GM19467 (cell line): ENCODE data around the gene SERTM2.
"Not testable (repeated sequence)": the region's sequence is repeated elsewhere in the genome, so short reads cannot be mapped to it uniquely, and the experiment has no call there.

Experiments
- ATAC-seq: cut with Tn5 transposase; IDR thresholded peaks from one replicate; pipeline ENCODE4 v1.9.1; 2021; ENCODE audit warnings: mild to moderate bottlenecking, moderate library complexity; ENCODE audit not compliant: unreplicated experiment

Gene SERTM2

DNA sequence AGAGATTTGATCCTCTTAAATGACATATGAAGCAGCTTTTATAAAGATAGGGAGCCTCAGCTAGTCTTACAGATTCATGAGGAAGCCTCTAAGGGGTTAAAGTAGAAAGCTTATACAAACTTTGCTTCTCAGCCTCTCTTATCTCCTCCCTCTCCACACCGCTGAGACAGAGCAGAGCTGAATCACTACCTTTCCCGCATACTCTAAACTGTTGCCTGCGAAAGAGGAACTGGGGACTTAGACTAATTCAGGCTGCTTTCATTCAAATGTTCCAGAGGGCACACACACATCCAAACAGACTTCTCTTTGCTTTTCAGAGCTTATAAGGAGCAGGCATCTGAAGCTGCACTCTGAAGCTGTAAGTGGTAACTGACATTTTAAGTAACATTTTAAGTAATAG, at the start of gene SERTM2:
Gene SERTM2 (plus strand): TSS at position 169 of the 400 bp plus-strand sequence. CDS start 7,213 bp downstream, outside the sequence.
- peak; percentile 77 for ATAC-seq

DNA sequence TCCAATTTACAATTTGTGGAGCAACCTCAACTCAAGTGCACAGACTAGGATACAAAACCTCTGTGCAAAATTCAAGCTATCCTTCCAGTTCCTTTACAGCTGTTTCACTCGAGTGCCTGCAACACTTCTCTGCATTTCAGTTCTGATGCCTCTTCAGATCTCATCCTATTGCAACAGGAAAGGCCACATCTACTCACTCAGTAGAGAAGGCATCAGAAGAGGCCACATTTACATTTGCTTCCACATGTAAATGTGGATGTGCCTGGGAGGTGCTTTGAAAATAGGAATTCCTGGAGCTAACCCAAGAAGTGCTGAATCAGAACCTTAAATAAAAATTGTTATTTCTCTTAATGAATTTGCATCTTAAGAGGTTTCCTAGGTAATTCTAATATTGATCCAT, 45.8 kb upstream of the SERTM2 start:
- no peak for ATAC-seq

DNA sequence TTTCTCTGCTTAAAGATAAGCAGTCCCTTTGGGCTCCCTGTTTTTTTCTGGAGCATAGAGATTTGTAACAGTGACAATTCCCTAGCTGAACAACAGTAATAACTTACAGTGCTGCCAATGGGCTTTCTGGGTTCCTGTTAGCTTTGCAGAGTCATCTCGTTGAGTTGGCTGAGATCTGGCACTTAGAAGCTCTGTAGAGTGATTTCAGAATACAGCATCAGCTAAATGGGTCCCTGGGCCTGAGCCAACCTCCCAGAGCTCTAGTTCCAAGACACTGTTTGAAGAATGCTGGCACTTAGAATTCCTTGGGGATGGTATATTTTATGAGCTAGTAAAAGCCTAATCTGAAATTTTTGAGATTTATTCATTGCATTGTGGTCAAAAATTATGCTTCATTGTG, 43.5 kb upstream of the SERTM2 start:
- no peak for ATAC-seq

DNA sequence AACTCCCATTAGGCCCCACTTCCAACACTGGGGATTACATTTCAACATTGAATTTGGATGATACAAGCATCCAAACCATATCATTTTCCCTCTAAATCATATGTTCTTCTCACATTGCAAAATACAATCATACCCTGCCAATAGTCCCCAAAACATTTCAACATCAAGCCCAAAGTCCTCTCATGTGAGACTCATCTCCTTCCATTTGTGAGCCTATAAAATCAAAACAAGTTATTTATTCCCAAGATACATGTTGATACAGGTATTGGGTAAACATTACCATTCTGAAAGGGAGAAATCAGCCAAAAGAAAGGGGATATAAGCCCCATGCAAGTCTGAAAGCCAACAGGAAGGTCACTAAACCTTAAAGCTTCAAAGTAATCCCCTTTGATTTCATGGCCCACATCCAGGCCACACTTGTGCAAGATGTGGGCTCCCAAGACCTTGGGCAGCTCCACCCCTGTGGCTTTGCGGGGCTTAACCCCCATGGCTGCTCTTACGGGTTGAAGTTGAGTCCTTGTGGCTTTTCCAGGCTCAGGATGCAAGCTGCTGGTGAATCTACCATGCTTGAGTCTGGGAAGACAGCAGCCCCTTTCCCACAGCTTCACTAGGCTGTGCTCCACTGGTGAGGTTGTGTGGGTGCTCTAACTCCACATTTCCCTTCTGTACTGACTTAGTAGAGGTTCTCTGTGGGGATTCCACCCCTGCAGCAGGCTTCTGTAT, 40.6 kb upstream of the SERTM2 start:
- no peak for ATAC-seq

DNA sequence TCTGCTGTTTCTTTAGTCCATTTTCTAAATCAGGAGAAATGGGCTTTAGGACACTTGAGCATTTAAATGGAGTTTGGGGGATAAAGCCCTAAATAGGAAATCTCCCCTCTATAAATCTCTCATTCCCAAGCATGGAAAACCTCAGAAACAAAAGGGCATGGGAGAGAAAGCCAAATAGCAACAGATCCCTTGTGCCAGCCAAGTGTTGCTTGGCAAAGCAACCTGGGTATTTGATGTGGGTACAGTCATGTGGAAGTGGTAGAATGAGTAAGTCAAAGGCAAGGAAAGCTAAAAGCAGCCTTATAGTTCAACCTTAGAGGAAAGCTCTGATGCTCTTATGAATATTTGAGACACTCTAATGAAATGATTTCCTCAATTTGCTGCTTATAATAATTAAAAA, 29.5 kb upstream of the SERTM2 start:
- ATAC-seq, result no peak

DNA sequence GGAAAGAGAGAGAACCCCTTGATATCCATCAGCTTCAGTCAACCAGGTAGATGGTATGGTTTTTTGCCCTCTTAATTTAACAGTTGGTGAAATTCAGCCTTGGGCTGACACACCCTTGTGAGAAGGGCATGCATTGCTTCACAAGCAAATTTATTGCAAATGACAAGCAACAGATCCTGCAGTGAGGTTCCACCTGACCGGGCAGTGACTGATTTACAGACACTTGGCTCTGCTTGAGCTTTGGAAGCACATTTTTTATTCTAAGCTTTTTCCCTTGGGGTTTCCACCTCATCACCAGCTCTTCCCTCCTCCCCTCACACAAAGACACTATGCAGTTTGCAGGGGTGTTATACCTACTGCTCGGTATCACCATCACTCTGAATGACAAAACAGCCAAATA, 28.3 kb upstream of the SERTM2 start:
- ATAC-seq, result no peak

DNA sequence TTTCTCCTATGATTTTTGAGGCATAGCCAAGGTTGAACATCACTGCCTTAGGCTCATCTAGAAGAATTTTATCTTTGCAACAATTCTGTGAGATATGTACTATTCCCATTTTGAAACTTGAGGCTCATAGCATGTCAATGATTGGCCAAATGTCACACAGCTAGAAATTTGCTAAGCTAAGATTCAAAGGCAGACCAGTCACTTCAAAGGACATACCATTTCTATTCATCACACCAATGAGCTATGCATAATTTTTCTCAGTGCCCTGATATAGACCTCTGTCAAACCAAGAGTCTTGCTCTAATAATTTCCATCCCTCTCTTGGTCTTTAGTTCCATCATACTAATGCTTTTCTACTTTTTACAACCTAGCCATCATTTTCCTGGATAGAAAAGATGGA, 27.6 kb upstream of the SERTM2 start:
- no peak for ATAC-seq

DNA sequence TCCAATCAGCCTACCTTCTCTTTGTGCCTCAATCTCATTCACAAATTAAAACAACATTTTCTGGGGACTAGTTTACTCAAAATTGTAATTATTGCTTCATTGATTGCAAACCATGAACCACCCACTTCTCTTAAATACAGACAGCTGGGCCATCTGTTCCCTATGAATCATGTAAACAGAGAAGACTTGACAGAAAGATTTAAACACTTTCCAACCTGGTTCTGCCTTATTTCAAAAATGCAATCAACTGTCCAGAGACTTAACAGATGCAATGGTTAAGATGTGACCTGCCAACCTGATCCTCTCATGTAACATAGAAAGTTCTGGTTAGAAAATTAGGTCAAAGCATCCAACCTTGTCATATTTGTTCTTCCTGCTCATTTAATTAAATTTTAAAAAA, 20.8 kb upstream of the SERTM2 start:
- no peak for ATAC-seq

DNA sequence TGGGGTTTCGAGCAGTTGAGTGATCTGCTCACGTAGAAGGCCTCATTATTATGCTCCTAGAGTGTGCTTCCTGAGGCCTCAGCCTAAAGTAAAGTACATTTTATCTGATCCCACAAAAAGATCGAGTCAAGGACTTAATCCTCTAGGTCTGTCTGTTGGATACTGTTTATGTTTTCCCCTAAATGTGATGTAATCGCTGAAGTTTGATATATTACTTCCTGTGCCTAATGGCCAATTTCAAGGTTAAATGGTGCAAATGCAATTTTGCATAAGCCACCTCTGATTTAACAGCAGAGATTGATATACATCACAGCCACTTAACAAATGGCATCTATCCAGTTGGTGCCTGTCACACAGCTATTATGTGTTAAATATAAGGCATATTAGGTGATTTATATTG, 19.4 kb upstream of the SERTM2 start:
- no peak for ATAC-seq

DNA sequence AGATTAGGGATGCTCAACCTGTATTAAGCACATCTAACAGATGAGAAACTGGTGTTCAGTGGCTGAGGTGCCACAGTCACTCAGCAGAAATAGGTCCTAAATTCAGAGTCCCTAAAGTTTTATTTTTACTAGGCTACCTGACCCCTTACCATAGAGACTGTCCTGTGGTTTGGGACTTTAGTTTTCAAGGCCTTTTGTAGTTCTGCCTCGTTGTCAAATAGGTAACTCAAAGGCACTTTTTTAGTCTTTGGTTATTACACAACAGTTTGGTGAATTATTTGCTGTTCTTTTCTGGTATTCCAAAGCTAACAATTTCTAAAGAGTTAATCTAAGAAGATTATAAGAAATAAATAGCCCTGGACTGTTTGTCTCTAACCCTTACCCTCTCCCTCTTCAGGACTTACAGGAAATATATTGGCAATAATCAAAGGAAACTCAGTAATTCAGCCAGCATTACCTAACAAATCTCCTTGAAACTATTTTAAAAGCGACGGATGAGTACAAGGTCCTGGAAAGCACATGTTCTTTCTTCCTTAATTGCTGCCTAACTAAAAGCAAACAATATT, 12.8 kb upstream of the SERTM2 start:
- no peak for ATAC-seq

DNA sequence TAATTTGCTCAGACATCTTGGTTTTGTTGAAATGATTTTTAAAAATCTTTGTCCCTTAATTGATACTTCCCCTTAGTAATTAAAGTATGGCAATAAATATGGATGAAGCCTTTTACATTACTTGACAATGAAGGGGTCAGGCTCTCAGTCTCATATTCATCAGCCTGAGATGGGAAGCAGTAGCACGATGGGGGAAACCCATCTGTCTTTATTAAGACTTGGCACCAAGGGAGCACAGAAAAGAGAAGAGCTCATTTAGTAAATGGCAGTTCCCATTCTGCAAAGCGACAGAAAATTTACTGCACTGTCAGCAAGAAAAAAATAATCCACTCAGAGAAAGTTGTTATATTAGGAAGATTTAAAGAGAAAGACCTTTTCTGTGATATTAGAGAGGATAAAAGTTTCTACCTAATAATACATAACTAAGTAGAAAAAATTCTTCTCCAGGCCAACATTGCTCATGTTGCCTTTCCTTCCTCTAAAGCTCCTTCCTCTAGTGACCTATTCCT, 7.9 kb upstream of the SERTM2 start:
- ATAC-seq, result no peak

DNA sequence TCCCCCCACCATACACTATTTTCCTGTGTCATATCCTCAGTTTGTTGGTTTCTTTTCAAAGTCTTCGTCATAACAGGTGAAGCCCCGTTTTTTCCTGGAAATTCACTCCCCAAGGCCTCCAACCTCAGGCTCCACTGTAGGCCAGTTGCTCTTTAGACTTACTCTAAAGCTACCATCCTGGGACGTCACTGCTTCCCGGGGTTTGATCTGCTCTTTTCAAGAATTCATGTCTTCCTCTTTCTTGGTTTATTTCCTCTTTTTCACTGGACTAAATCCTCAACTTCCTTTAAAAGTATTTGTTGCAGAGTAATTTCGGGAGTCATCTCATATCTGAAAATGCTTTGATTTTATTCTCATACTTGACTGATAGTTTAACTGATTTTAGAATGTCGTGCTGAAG, 6.5 kb upstream of the SERTM2 start:
- no peak for ATAC-seq

DNA sequence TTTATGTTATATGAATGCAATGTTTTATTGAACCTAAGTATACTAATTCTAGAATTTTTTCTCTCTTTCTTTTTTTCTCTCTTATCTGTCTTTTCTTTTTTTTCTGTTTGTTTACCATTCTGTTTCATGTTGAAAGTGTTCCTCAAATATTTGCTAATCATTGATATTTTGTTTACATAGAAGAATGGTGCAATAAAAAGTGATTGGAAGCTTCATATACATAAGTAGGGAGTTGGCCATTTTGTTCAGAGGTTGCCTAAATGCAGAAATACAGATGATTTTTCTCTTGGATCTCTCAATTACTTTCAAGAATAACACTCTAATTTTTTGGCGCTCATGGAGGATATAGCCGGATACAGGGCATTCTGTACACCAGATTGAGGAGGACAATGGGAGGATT, 5.7 kb upstream of the SERTM2 start:
- ATAC-seq, result no peak

DNA sequence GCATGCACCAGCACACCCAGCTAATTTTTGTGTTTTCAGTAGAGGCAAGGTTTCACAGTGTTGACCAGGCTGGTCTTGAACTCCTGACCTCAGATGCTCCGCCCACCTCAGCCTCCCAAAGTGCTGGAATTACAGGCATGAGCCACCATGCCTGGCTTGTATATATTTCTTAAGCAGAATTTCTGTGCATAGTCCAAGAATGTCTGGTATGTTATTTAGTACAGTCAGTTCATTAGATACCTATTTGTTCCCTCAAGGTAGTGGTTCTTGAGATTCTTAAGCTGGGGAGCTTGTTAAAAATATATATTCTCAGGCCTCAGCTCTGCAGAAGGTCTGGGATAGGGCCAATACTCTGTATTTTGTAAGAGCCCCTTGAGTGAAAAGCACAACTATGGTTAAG, 4.6 kb upstream of the SERTM2 start:
- no peak for ATAC-seq

DNA sequence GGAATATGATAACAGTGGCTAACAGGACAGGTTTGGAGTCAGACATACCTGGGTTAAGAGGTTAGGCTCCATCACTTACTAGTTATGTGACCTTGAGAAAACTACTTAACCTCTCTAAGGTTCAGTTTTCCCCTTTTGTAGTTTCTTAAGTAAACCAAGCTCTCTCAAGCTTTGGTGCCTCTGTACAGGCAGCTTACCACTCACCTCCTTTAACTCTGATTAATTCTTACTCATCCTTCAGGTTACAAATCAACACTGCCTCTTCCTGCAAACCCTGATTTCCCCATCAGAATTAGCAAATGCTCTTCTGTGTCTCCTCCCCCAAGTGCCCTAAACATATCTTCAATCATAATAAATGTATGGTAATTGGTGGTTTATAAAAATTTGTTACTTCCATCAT, 3.5 kb upstream of the SERTM2 start:
- no peak for ATAC-seq

DNA sequence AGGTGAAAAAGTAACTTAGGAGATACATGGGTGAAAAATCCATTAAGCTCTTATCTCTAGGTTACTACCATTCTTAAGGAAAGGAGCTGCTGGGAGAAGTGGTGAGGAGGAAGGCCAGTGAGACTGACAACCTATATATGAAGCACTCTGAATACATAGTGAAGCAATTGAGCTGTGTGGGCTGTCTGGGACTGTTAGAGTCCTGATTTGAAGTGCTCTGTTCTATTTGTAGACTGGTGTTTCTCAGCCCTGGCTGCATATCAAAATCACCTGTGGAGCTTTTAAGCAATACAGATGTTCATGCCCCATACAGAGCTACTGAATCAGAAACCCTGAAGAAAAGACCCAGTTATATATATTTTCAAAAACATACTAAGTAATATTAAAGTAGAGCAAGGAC, 3.9 kb downstream of the SERTM2 start:
- ATAC-seq, result no peak

DNA sequence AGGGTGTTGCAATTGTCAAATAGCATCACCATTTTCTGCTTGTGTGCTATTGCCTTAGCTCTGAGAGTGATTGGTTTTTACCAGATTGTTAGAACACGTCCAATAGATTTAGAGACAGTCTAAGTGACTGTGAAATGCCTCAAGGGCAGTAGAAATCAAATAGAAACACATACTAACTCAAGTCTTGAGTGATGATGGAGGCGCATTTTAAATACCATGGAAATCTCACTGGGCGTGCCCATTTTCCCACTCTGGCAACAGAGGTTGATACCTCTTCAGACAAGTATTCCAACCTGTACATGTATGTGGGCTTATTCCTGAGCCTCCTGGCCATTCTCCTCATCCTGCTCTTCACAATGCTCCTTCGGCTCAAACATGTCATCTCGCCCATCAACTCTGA, 7.2 kb downstream of the SERTM2 start:
- no peak for ATAC-seq

DNA sequence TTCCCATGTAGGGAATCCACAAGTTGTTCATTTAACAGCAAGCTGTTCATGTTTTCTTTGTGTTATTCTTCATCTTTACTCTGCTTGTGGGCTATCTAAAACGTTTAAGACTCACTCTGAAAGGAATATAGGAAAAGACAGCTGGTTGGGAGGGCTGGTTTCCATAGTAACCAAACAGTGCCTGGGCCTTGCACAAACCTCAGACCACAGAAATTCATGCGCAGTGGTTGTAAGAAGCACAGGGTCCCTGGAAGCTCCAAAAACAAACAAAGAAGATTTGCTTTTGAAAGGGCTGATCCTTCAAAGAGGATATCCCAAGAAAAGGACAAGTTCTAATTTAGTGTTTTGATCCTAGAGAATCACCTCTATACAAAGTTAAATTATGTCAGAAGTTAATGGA, 7.8 kb downstream of the SERTM2 start:
- ATAC-seq, result no peak

DNA sequence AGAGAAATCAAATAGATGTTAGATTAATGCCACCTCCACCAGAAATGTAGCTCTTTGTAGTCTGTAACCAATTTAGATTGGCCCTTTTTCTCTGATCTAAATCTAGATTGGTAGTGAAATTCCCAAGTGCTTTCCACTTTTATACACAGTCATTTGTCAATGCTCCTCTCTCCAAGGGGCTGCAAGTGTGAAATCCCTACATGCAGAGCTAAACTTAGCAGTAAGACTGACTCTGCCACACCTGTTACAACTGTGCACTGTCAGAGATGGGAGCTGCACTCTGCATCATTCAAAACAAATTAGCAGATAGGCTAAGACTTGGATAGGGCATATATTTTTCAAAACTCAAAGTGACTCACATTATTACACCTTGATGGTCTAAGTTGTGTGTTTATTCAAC, 9.1 kb downstream of the SERTM2 start:
- no peak for ATAC-seq

DNA sequence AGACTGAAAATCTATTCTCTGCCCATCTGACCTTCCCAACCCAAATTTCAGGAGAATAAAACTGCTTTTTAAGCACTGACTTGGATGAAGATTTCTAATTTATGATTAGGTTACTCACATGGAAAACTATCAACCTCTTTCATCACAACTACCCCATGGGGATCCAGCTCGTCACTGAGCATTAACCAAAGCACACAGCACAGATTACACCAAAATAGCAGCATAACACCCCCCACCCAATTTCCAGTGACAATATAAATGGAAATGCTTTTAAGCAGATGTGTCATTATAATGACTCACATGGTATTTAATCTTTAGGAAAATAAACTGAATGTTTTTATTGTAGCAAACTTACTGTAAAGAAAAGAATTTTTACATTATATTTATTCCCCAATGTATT, 9.7 kb downstream of the SERTM2 start:
- no peak for ATAC-seq

DNA sequence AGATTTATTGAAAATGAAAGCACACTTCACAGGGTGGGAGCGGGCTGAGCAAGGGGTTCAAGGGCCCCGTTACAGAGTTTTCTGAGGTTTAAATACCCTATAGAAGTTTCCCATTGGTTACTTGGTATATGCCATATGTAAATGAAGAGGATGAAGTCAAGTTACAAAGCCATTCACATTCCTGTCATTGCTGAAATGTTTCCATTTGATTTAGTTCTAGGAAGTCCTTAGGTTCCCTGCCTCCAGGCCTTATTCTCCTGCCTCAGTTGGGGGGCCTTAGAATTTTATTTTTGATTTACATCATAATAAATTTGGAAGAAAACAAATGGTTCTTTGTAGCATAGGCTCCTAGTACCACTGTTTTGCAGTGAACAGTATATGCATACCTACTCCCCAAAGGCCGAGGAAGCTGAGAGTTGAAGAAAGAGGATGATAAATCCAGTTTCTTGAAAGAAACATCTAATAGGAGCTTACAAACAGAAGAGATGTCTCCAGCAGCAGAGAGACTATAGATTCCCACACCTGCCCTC, 31.8 kb downstream of the SERTM2 start:
- no peak for ATAC-seq

DNA sequence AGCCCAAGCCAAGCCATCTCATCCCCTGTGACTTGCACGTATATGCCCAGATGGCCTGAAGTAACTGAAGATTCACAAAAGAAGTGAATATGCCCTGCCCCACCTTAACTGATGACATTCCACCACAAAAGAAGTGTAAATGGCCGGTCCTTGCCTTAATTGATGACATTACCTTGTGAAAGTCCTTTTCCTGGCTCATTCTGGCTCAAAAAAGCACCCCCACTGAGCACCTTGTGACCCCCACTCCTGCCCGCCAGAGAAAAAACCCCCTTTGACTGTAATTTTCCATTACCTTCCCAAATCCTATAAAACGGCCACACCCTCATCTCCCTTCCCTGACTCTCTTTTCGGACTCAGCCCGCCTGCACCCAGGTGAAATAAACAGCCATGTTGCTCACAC, 37.8 kb downstream of the SERTM2 start:
- not testable (repeated sequence) for ATAC-seq
